PC-3 (cell line): ENCODE measurements around the gene COL1A2. TPM values are rescaled to one million over a fixed set of nuclear protein-coding genes. Genes with fewer than 3 reads are reported as not detected.

ENCODE experiments used
- ATAC-seq: fragments of 200-7000 bp; cut with Tn5 transposase; 2 replicates; pipeline ENCODE4 v1.9.1; 2020; ENCODE audit warnings: mild to moderate bottlenecking, moderate library complexity
- BruUV-seq: library from RNA; stranded (reverse); fragments of 400-500 nt; replicated peaks from 2 replicates; lab custom pipeline; 2021; lab: Mats Ljungman, UMichigan
- CTCF ChIA-PET: fragments of 300-600 bp; sonication (Branson Sonifier 250); formaldehyde crosslinking; loops from one replicate; lab custom pipeline; 2022; ENCODE audit warnings: antibody characterized with exemption; lab: Charles Lee
- POLR2A ChIA-PET: fragments of 300-600 bp; sonication (Branson Sonifier 250); formaldehyde crosslinking; loops from one replicate; lab custom pipeline; 2022; ENCODE audit warnings: antibody characterized with exemption; ENCODE audit not compliant: unreplicated experiment; lab: Charles Lee
- DNase-seq: peaks from one replicate; pipeline ENCODE4 v3.0.0-alpha.2; 2015
- H2AFZ ChIP-seq: fragments of 300-600 bp; sonication (generic); 2 replicates; pipeline ENCODE4 v1.6.0; 2016; ENCODE audit warnings: antibody characterized with exemption, low read length
- H3F3A ChIP-seq: fragments of 300-600 bp; sonication (generic); one replicate; pipeline ENCODE4 v1.6.0; 2017; ENCODE audit warnings: antibody characterized with exemption, low read length, control low read depth, mild to moderate bottlenecking; ENCODE audit not compliant: unreplicated experiment
- H3K27ac ChIP-seq: fragments of 300-600 bp; sonication (generic); 2 replicates; pipeline ENCODE4 v1.5.1; 2016; ENCODE audit warnings: mild to moderate bottlenecking, low read length
- H3K27me3 ChIP-seq: fragments of 300-600 bp; sonication (generic); 2 replicates; pipeline ENCODE4 v1.6.1; 2016; ENCODE audit warnings: low read length, mixed read lengths
- H3K36me3 ChIP-seq: fragments of 300-600 bp; sonication (generic); 2 replicates; pipeline ENCODE4 v1.6.1; 2016; ENCODE audit warnings: low read depth, mixed run types, low read length, mixed read lengths
- H3K4me1 ChIP-seq: fragments of 300-600 bp; sonication (generic); 2 replicates; pipeline ENCODE4 v1.5.1; 2016; ENCODE audit warnings: low read length; ENCODE audit not compliant: insufficient read depth
- H3K4me2 ChIP-seq: fragments of 300-600 bp; sonication (generic); 2 replicates; pipeline ENCODE4 v1.6.0; 2016; ENCODE audit warnings: low read length
- H3K4me3 ChIP-seq: fragments of 300-600 bp; sonication (generic); 2 replicates; pipeline ENCODE4 v1.5.1; 2016; ENCODE audit warnings: mild to moderate bottlenecking, low read length, mixed read lengths
- H3K79me2 ChIP-seq: fragments of 300-600 bp; sonication (generic); 2 replicates; pipeline ENCODE4 v1.6.1; 2017; ENCODE audit warnings: low read length, mixed read lengths
- H3K9ac ChIP-seq: fragments of 300-600 bp; sonication (generic); 2 replicates; pipeline ENCODE4 v1.6.0; 2016; ENCODE audit warnings: mild to moderate bottlenecking, low read length
- H3K9me2 ChIP-seq: fragments of 300-600 bp; sonication (generic); replicated peaks from 2 replicates; pipeline ENCODE4 v1.6.1; 2016; ENCODE audit warnings: mixed run types, low read length, mixed read lengths
- H3K9me3 ChIP-seq: fragments of 300-600 bp; sonication (generic); 2 replicates; pipeline ENCODE4 v1.6.1; 2016; ENCODE audit warnings: low read length, mixed read lengths
- H4K20me1 ChIP-seq: fragments of 300-600 bp; sonication (generic); 2 replicates; pipeline ENCODE4 v1.6.1; 2016; ENCODE audit warnings: low read length, mixed read lengths
- CTCF ChIP-seq: fragments of 300-600 bp; sonication (generic); conservative IDR thresholded peaks from 2 replicates; pipeline ENCODE4 v1.5.1; 2017; ENCODE audit warnings: antibody characterized with exemption, low read depth, mild to moderate bottlenecking, low read length
- EZH2 ChIP-seq: fragments of 300-600 bp; sonication (generic); IDR thresholded peaks from one replicate; pipeline ENCODE4 v1.6.1; 2017; ENCODE audit warnings: antibody characterized with exemption, mild to moderate bottlenecking, low read length; ENCODE audit not compliant: unreplicated experiment
- EZH2phosphoT487 ChIP-seq: fragments of 300-600 bp; sonication (generic); IDR thresholded peaks from 2 replicates; pipeline ENCODE4 v1.6.1; 2018; ENCODE audit warnings: mild to moderate bottlenecking, antibody characterized with exemption, low read length, borderline replicate concordance
- intact Hi-C: fragments of 100-400 bp; cut with micrococcal nuclease; formaldehyde crosslinking; loops from 2 replicates; pipeline ENCODE4 v1.9.0; 2023
- total RNA-seq: library from RNA; depleted of rRNA; stranded (reverse); fragments of >200 nt; gene quantifications from 2 replicates; pipeline ENCODE4 v1.2.3, GENCODE V29; 2014

COL1A2 gene
- total RNA-seq, 1 experiment from 2014 or later = not detected

GRCh38 chr7:94446308-94446707, 51.6 kb downstream of the COL1A2 start:
- DNase-seq (no peak), ATAC-seq (no peak)
- Histone ChIP-seq H3K9ac (no peak overlapping the region), H3K27ac (no peak overlapping the region), H3K36me3 (no peaks in the 10 kb centered on the region), H2AFZ (no peak overlapping the region), H3K9me2 (no peaks in the 10 kb centered on the region), H3K27me3 (no peaks in the 10 kb centered on the region), H3K4me2 (no peak overlapping the region), H3K9me3 (no peaks in the 10 kb centered on the region), H4K20me1 (no peaks in the 10 kb centered on the region), H3K4me1 (peaks cover 4% of the 10 kb centered on the region; the same call in 1 of the 2 replicates), H3K4me3 (no peak overlapping the region), H3K79me2 (no peaks in the 10 kb centered on the region), H3F3A (no peaks in the 10 kb centered on the region)
- POLR2A ChIA-PET = no interaction called here
- CTCF ChIA-PET = no interaction called here
- no TSS peak for BruUV-seq
- intact Hi-C loops = loop anchor here (5.0 to 10.0 kb wide), 2 partner anchors 458 to 1241 kb away; partner anchors contain the start of gene PPP1R9A
- TF ChIP-seq EZH2phosphoT487 = no peak
- TF ChIP-seq CTCF = no peak
- no peak for TF ChIP-seq EZH2

- Histone ChIP-seq H3K4me1 (peaks cover 4% of the 10 kb centered on the region; the same call in 1 of the 2 replicates), H3K9me3 (no peaks in the 10 kb centered on the region), H3K27me3 (no peaks in the 10 kb centered on the region), H3K9ac (no peak overlapping the region), H3K4me2 (peak overlapping the region; percentile 33; the same call in 1 of the 2 replicates), H2AFZ (peak overlapping the region; percentile 73), H3K27ac (no peak overlapping the region), H4K20me1 (no peaks in the 10 kb centered on the region), H3K4me3 (no peak overlapping the region), H3K36me3 (no peaks in the 10 kb centered on the region), H3F3A (no peaks in the 10 kb centered on the region), H3K9me2 (no peaks in the 10 kb centered on the region), H3K79me2 (no peaks in the 10 kb centered on the region)
- TF ChIP-seq CTCF (peak; percentile 76), EZH2phosphoT487 (no peak)
- POLR2A ChIA-PET = interaction anchor here (0.6 to 1.0 kb wide), 3 partner anchors 208 to 608 kb away, joined by 3 to 11 read pairs (median 7); no protein-coding TSS in a partner anchor
- CTCF ChIA-PET = interaction anchor here (0.6 to 2.1 kb wide), 13 partner anchors 11 to 1028 kb away, joined by 3 to 23 read pairs (median 5); partner anchors contain the start of gene SGCE
- DNase-seq (peak; percentile 58), ATAC-seq (peak; percentile 48)
- no TSS peak for BruUV-seq
- intact Hi-C loops = loop anchor here (1.0 to 10.0 kb wide), 7 partner anchors 62 to 1238 kb away; partner anchors contain the start of genes PPP1R9A and SGCE
These were observed 54.5 kb downstream of the COL1A2 start for GRCh38 chr7:94449151-94449725.
